GM19324 (cell line): Measurements from ENCODE around the gene GANAB.
"Not testable (repeated sequence)": the region's sequence is repeated elsewhere in the genome, so short reads cannot be mapped to it uniquely, and the experiment has no call there.

Source experiments
- ATAC-seq: cut with Tn5 transposase; IDR thresholded peaks from one replicate; pipeline ENCODE4 v1.9.1; 2021; ENCODE audit warnings: mild to moderate bottlenecking, moderate library complexity; ENCODE audit not compliant: unreplicated experiment, low FRiP score

The GANAB gene

DNA sequence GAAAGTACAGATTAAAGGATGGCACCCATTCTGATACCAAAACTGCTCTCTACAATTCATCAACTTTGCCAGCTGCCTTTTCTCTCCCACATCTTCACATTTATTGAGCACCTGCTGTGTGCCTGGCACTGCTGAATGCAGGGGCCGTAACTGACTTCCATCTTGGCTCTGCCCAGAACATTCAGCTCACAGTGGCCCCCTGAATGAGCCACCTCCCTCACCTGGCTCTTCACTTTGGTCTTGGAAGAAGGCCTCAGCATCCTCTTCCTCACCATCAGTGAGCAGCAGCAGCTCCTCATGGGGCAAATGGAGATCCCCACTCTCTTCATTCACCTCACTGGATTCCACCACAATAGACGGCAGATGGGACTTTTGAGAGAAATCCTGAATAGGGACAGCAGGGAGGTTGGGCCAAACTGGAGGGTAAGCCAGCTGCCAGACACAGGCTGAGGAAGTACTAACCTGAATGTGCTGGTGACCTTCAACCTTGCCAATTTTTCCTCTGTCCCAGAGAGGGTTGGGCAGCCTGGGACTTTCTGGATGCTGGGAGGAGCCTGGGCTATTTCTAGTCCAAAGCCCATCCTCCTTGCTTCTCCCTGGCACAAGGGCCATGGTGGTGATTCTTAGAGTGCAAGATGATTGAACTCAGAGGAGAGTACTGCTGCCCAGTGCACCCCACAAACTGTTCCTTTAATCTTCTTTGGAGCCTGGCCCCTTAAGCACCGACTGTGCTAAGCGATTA, 23.2 kb upstream of the GANAB start:
- no peak for ATAC-seq

DNA sequence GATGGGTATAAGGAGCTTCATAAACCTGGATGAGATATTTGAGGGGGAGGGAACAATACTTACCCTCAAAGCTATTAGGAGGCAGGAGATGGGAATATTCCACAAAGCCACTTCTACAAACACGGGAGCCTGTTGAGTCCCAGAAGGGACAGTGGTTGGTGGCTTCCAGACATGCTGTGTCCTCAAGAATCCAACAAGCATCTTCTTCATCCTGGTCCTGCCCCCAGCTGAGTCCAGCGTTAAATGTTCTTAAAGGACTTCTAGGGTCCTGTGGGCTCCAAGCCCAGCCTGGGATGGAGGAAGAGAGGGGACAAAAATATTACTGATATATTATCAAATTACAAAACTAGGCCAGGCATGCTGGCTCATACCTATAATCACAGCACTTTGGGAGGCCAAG, 21.0 kb upstream of the GANAB start:
- no peak for ATAC-seq

DNA sequence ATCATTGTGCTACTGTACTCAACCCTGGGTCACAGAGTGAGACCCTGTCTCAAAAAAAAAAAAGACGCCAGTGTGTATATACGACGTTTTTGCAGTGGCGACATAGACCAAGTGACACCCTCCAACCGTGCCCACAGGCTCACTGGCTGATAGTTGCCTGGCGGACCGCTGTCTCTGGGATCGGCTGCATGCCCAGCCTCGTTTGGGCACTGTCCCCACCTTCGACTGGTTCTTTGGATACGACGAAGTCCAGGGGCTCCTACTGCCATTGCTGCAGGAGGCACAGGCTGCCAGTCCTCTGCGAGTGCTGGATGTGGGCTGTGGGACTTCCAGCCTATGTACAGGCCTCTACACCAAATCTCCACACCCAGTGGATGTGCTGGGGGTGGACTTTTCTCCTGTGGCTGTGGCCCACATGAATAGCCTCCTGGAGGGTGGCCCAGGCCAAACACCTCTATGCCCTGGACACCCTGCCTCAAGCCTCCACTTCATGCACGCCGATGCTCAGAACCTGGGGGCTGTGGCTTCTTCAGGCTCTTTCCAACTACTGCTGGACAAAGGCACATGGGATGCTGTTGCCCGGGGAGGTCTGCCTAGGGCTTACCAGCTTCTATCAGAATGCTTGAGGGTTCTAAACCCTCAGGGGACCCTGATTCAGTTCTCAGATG, 20.0 kb upstream of the GANAB start:
- no peak for ATAC-seq

DNA sequence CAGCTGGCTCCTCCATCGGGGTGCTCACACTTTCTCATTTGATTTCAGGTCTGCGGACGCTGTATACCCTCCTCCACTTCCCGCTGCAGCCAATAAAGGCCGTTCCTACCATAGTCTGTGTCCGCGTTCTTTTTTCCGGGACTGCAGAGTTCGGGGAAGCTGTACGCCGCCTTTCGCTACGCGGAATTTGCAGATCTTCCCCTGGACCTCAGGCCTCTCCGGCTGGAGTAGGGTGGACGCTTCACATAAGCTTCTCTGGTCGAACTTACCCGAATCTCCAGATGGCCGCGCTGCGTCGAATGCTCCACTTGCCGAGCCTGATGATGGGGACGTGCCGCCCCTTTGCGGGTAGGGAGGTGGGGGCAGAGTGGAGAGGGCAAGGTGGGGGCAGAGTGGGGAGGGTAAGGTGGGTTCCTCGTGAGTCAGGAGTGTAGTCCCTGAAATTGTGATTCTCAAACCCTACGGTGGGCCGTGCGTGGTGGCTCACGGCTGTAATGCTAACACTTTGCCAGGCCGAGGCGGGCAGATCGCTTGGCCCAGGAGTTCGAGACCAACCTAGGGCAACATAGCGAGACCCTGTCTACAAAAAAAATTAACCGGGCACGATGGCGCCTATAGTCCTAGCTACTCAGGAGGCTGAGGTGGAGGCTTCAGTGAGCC, 19.3 kb upstream of the GANAB start:
- no peak for ATAC-seq

DNA sequence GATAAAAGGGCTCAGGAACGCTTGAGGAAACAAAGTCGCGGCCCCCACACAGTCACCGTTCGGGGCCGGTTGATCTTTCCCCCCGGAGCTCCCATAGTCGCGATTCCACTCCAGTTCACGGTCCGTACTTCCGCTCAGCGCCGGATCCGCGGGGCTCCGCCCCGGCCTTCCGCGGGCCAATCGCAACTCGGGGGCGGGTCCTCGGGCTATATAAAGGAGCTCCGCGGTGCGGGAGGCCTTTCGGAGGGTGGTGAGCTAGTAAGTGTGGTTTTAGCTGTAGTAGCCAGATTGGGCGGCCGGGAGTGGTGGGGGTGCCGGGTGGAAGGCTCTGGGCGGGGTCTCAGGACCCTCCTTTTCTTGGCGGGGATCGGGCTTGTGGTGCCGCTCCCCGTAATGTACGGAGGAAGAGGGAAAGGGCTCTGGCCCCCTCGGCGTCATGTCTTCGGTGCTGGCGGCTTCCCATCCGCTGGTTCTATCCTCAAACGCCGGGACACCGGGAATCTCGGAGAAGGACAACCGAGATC, 18.7 kb upstream of the GANAB start, which contains the start of the genes C11orf98 and CSKMT:
C11orf98 (minus strand) TSS at position 136 of the 524 bp plus-strand sequence; CDS start at position 95, 41 bp downstream.
CSKMT (plus strand) TSS at position 238 of the 524 bp plus-strand sequence. CDS start 568 bp downstream, outside the sequence.
- ATAC-seq: peak; percentile 90

DNA sequence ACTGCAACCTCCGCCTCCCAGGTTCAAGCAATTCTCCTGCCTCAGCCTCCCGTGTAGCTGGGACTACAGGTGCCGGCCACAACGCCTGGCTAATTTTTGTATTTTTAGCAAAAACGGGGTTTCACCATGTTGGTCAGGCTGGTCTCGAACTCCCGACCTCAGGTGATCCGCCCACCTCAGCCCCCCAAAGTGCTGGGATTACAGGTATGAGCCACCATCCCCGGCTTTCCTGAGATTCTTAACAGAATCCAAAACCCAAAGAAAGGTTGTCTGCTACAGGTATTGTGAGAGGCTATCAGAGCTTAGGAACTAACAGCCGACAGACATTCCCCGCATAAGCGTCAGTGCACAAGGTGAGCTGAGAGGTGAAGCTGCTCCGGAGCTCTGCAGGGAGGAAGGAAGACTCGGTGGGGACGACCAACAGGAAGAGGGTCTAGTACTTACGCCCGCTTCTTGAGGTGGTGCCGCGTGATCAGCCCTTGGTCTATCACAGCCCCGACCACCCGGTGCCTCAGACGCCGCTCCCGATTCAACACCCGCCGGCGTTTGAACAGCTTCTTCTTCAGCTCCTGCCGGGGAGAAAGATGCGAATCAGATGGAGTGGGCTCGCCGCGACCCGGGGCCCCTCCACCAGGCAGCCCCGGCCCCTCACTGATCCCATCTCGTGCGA, 18.1 kb upstream of the GANAB start:
- ATAC-seq: no peak

DNA sequence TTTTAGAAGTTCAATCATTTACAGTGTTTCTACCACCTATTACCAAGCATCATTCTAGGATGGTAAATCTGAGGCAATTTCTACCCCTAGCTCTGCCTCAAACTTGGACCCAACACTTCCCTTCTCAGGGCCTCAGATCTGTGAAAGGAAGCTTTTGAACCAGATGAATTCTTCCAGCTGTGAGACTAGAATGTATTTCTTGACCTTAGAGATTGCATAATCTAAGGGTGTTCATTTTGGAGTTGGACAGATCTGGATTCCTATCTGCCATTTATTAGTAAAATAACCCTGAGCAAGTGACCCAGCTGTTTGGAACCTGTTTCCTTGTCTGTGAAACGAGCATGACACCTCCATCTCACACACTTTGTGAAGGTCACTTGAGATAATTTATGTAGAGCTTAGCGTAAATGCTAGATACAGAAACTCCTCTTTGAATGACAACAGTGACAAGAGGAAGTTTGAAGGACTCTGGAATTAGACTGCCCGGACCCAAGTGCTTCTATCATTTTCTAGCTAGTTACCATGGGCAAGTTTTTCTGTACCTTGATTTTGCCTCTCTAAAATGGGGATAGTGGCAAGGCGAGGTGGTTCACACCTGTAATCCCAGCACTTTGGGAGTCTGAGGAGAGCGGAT, 10.5 kb upstream of the GANAB start:
- ATAC-seq: no peak

DNA sequence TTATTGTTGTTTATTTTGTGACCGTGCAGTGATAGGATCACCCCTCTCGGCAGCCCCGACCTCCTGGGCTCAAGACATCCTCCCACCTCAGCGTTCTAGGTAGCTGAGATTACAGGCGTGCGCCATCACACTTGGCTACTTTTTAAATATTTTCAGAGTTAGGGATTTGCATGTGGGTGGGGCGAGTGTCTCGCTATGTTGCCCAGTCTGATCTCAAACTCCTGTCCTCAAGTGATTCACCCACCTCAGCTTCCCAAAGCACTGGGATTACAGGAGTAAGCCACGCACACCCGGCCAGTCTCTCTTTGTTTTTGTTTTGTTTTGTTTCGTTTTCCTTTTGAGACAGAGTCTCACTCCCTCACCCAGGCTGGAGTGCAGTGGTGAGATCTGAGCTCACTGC, 7.9 kb upstream of the GANAB start:
- ATAC-seq: no peak

DNA sequence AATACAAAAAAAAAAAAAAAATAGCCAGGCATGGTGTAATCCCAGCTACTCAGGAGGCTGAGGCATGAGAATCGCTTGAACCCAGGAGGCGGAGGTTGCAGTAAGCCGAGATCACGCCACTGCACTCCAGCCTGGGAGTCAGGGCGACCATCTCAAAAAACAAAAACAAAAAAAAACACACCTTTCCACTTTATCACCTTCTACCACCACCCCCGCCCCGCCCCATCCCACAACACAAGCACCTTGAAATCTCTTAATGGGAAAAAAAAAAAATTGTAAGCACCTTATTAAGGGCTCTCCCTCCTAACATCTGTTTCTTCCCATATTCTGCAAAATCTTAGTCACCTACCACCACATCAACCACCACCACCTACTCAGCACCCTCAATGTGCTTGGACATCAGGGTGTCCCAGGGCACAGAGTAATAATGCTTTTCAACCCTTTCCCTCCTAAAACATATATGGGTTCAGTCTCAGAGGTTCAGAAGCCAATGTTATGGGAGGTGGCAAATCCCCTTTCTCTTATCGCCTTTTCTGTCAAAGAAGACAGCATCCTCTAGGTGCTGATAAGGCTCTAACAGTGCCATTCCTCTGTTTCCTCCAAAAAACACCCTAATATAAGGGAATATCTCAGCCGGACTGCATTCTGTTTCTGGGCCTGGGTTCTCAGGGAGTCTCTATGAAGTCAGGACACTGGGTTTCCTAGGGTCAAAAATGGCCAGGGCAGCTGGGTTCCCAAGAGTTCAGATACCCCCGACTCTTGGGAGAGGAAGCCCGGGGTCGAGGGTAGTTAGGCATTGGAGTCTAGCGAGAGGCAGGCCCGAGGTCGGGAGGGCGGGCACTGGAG, 6.0 kb upstream of the GANAB start:
- peak; percentile 19 for ATAC-seq

DNA sequence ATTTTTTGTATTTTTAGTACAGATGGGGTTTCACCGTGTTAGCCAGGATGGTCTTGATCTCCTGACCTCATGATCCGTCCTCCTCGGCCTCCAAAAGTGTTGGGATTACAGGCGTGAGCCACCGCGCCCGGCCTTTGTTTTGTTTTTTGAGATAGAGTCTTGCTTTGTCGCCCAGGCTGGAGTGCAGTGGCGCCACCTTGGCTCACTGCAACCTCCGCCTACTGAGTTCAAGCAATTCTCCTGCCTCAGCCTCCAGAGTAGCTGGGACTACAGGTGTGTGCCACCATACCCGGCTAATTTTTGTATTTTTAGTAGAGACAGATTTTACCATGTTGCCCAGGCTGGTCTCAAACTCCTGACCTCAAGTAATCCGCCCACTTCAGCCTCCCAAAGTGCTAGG, 3.9 kb upstream of the GANAB start:
- not testable (repeated sequence) for ATAC-seq

DNA sequence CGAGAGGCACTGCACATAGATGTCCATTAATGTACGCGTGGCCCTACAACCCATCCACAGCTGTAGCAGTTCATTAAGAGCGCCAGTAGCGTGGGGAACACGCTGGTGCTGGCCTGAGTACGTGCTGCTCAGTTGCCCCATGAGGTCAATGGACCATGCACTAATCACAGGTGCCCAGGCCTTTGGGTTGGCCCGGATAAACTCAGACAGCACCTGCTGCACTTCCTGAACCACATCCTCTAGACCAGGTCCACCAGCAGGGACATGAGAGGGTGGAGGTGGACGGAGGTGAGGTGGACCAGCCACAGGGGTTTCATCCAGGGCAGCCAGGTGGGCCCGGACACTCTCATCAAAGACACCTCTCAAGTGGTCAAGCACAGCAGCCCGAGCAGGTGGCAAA, 3.1 kb upstream of the GANAB start:
- no peak for ATAC-seq

DNA sequence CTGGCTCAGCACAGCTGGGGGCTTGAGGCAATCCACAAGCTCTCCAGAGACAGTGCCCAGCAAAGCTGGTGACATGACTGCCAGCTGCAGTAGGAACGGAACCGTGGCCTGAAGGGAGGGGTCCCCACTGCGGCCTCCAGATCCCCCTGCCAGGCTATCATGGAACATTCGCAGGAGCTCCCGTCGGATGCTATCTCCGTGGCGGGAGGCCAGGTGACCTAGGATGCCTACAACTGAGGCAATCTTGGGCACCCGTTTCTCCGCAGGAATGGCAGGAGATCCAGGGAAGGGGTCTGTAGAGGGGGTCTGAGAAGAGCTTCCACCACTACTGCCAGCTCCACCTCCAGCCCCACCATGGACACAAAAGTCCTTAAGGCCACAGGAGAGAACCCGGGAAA, 2.6 kb upstream of the GANAB start:
- no peak for ATAC-seq

DNA sequence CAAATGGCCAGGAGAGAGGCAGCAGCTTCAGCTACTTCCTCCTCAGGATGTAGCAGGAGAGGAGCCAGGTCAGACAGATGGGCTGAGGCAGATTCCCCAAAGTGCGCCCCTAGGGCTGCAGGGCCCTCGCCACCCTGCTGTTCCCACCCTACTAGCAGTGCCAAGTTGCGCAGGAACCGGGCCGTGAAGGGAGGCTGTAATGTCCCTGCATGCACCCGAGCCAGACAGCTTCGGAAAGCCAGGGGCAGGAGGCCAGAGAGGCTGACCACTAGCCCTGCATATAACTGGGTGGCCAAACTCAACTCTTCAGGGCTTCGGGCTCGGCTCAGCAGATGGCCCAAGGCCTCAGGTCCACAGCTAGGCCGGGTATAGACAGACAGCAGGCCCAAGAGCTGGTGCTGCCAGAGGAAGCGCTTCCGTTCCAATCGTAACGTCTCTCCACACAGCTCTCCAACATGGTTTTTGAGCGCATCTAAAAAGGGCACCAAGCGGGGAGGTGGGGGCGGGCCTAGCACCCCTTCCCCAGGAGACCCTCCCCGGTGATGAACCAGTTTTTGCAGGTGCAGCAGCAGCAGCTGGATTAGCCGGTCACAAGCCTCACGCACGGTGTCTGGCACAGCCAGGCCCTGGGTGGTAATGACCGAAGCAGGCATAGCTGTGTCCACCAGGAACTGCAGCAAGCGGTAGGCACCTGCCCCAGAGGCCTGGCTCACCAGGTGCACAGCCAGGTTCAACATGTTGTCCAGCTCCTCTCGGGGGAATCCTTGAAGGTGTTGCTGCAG, 2.0 kb upstream of the GANAB start:
- ATAC-seq: no peak

DNA sequence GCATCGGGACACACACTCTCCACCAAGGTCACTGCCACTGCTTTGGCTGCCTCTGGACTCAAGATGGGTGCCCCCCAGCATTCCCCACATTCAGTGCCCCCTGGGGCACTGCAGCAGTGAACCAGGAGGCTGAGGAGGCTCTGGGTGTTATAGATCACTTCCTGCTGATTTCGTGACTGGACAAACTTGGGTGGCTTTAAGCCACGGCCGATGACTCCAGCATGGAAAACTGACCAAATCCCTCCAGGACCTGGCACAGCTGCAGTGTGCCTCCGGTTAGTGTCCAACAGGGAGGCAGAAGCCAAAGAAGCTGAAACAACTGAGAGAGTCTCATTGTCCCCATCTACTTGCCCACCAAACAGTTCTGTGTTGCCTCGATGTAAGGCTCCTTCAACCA, 1.2 kb upstream of the GANAB start:
- no peak for ATAC-seq

DNA sequence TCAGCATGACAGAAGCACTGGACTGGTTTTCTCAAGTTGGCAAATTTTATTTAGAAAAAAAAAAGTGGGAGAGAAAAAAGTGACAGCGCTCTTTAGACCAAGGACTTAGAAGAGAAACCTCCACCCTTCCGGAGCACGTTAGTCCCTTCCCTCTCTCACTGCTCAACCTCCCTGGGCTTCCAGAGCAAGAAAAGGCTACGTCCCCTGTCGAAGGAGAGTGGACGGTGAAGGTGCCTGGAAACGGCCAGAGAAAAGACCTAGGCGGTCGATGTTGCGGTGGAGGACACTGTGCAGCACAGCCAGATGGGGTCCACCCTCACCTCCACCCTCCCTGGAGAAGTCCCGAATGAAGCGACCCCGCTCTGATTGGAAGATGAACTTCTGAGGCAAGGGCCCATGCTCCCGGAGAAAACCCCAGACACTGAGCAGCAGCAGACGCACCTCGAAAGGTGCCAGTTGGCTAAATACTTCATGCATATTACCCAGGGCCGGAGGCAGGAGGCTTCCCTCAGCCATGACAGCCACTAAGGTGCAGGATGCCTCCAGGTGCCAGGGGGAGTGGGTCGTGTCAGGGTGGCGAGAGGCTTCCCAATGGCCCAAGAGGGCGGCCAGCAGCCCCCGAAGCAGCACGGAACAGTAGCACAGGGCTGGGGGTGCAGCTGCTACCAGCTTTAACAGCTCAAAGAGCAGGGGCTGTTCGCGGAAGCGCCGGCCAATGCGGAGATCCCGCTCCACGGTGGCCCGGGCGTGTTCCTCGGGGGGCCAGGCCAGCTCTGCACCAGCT, 604 bp upstream of the GANAB start:
- no peak for ATAC-seq

DNA sequence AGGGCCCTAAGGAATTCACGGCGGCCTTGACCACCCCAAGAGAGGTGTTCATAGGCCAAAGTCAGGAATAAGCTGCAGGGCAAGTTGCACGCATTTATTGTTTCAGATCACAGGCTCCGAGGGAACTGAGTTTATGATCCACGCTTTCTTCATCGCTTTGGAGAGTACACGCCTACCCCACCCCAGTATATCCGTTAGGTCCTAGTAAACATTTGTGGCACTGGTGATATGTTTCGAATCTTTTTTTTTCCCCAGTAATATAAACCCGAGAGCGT, 805 bp downstream of the GANAB start:
- no peak for ATAC-seq

DNA sequence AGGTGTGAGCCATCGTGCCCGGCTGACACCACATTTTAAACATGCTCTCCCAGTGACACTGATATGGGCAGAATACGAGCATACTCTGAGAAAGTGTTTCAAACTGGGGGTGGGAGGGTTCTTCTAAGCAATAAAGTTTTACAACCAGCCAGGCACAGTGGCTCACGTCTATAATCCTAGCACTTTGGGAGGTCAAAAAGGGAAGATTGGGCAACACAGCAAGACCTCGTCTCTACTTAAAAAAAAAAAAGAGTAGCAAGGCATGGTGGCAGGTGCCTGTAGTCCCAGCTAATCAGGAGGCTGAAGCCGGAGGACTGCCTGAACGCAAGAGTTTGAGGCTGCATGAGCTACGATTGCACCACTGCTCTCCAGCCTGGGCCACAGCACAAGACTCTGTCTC, 2.2 kb downstream of the GANAB start:
- ATAC-seq: no peak

DNA sequence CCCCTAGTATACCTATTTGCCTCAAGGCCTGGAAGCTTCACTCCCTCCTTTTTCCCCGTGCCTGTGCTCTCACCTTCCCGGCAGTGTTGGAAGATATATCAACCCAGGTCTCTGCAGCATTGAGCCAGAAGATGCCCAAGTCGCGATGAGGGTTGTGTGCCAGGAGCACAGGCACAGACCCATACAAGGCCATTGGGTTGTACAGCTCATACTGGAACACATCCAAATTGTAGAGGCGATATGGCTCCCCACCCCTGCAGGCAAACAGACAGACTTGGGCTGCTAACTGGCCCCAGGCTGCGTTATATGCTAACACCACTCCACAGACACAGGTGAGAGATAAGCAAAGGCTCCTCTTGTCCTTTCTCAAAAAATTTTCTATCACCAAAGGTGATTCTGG, 13.9 kb downstream of the GANAB start:
- ATAC-seq: no peak
